DMS153 treated with DMSO at 0.1 percent for 48 hours (cell line): ENCODE measurements around the gene SALL1.

Source experiments
- DNase-seq: peaks from one replicate; lab custom pipeline; 2025; ENCODE audit not compliant: unreplicated experiment; lab: John Stamatoyannopoulos, UW

The SALL1 gene

GRCh38 chr16:51157698-51158097 is 6.6 kb upstream of the SALL1 start:
- DNase-seq = no peak

GRCh38 chr16:51156807-51157200 is 5.7 kb upstream of the SALL1 start:
- DNase-seq = no peak

GRCh38 chr16:51155820-51156806 is 5.0 kb upstream of the SALL1 start:
- no peak for DNase-seq

GRCh38 chr16:51155199-51155607 is 4.1 kb upstream of the SALL1 start:
- DNase-seq = no peak

GRCh38 chr16:51154271-51155171 is 3.5 kb upstream of the SALL1 start:
- DNase-seq = no peak

GRCh38 chr16:51153577-51154031 is 2.5 kb upstream of the SALL1 start:
- DNase-seq = no peak

GRCh38 chr16:51152691-51153576 is 1.9 kb upstream of the SALL1 start:
- DNase-seq = no peak

- no peak for DNase-seq
Observed at GRCh38 chr16:51151961-51152663, 1.0 kb upstream of the SALL1 start.

GRCh38 chr16:51151435-51151960 is 428 bp upstream of the SALL1 start:
- no peak for DNase-seq

GRCh38 chr16:51150165-51150887 is 744 bp downstream of the SALL1 start:
- no peak for DNase-seq

- no peak for DNase-seq
Observed at GRCh38 chr16:51149721-51150164, 1.3 kb downstream of the SALL1 start.

GRCh38 chr16:51149251-51149661 is 1.8 kb downstream of the SALL1 start:
- DNase-seq = no peak

GRCh38 chr16:51148678-51149228 is 2.3 kb downstream of the SALL1 start:
- no peak for DNase-seq

- no peak for DNase-seq
Observed at GRCh38 chr16:51147776-51148677, 3.0 kb downstream of the SALL1 start.

- no peak for DNase-seq
Observed at GRCh38 chr16:51146256-51146924, 4.7 kb downstream of the SALL1 start.

GRCh38 chr16:51144203-51144602 is 6.9 kb downstream of the SALL1 start:
- no peak for DNase-seq
